ENCODE results near the gene ENTPD1. TPM values are rescaled to one million over a fixed set of nuclear protein-coding genes. Genes with fewer than 3 reads are reported as not detected.

ENTPD1 gene
- total and polyA plus RNA-seq, 10 of the 15 experiments (the other 5 are each of a cell fraction or from before 2014, with no cell fraction given) = 110 to 413 (median 161) TPM

- ChIA-PET POLR2A (interaction anchor here (1.1 to 18.6 kb wide), 9 partner anchors 8 to 89 kb away, joined by 3 to 451 read pairs (median 20); partner anchors contain the start of genes ENTPD1 and TCTN3), SMC1A (ENCODE audit: uncharacterized antibody, unreplicated experiment) (interaction anchor here (0.8 to 27.8 kb wide), 13 partner anchors 9 to 489 kb away, joined by 3 to 795 read pairs (median 16); partner anchors contain the start of genes ENTPD1 and TCTN3), RAD21 (ENCODE audit: unreplicated experiment) (interaction anchor here (1.1 to 11.6 kb wide), 10 partner anchors 10 to 89 kb away, joined by 3 to 270 read pairs (median 24); partner anchors contain the start of genes ENTPD1 and TCTN3), CTCF (interaction anchor here (0.6 to 7.5 kb wide), 8 partner anchors 11 to 125 kb away, joined by 3 to 112 read pairs (median 27); partner anchors contain the start of genes ENTPD1 and TCTN3)
- intact Hi-C loops (cut with micrococcal nuclease; ENCODE audit: unreplicated experiment) (loop anchor here (1.0 to 10.0 kb wide), 5 partner anchors 10 to 491 kb away; partner anchors contain the start of gene BLNK), in situ Hi-C loops (cut with MboI) (no loop called here)
- H3K4me1 ChIP-seq (ENCODE audit: control insufficient read depth, insufficient read depth, low read length) = peaks cover 79% of the 10 kb centered on the region
- H2AFZ ChIP-seq (ENCODE audit: control insufficient read depth, low read depth, low read length) = no peak overlapping the region
- peaks cover 9 to 22% of the 10 kb centered on the region in 2 experiments for H3K36me3 ChIP-seq (ENCODE audit: control insufficient read depth in 2 of 2, insufficient read depth in 2 of 2, low read length in 1 of 2)
- H3K4me3 ChIP-seq = no peak overlapping the region
- H3K79me2 ChIP-seq (ENCODE audit: control insufficient read depth, insufficient read depth, low read length) = peaks cover 98% of the 10 kb centered on the region
- no peaks in the 10 kb centered on the region for H4K20me1 ChIP-seq (ENCODE audit: control insufficient read depth, insufficient read depth)
- peak overlapping the region; percentile 73; the same call in 1 of the 2 replicates for H3K9ac ChIP-seq (ENCODE audit: control insufficient read depth, insufficient read depth, low read length)
- H3K27ac ChIP-seq (ENCODE audit: control insufficient read depth, insufficient read depth) = peak overlapping the region; percentile 99
- no peaks in the 10 kb centered on the region for H3K27me3 ChIP-seq (replicated peaks in 1 of 2; ENCODE audit: control insufficient read depth in 2 of 2, insufficient read depth in 2 of 2, low read length in 1 of 2)
- FAIRE-seq = no peak
- no peaks in the 10 kb centered on the region; the same call in 2 of the 3 replicates for H3K9me3 ChIP-seq (replicated peaks; ENCODE audit: control insufficient read depth, insufficient read depth, low read length)
- DNase-seq (ENCODE audit: low read depth, low spot score) = peak; percentile 94
- no TSS peak for BruUV-seq (replicated peaks)
- ATAC-seq = peak; percentile 50
- WGBS (ENCODE audit: insufficient coverage, insufficient replicate concordance, low lambda C conversion rate, missing lambda C conversion rate) = 1% methylated on average over 3 of the region's 3 CpGs
- H3K4me2 ChIP-seq (ENCODE audit: control insufficient read depth, insufficient read depth) = peak overlapping the region; percentile 79
- TF ChIP-seq ZNF687 (IDR thresholded peaks at IDR 0.05) = peak; percentile 45
- peak; percentile 84 for TF ChIP-seq BCL11A (IDR thresholded peaks at IDR 0.05; ENCODE audit: low read depth, low read length)
- TF ChIP-seq POLR2AphosphoS5 (IDR thresholded peaks at IDR 0.05; ENCODE audit: low read length) = no peak
- TF ChIP-seq ZSCAN29 (IDR thresholded peaks at IDR 0.05) = no peak
- no peak for TF ChIP-seq USF1 (IDR thresholded peaks at IDR 0.05; ENCODE audit: borderline replicate concordance, extremely low read length, insufficient read depth, low read depth, low read length)
- peak; percentile 92 for TF ChIP-seq IKZF1 (conservative IDR thresholded peaks at IDR 0.05)
- no peak for TF ChIP-seq ZNF24 (IDR thresholded peaks at IDR 0.05)
- TF ChIP-seq TCF7 (IDR thresholded peaks at IDR 0.05; ENCODE audit: borderline replicate concordance) = no peak
- TF ChIP-seq POU2F2 (IDR thresholded peaks at IDR 0.05; ENCODE audit: borderline replicate concordance, low read depth, low read length) = peak; percentile 94
- TF ChIP-seq HDAC6 (IDR thresholded peaks at IDR 0.05; ENCODE audit: unreplicated experiment) = no peak
- no peak for TF ChIP-seq CEBPB (IDR thresholded peaks at IDR 0.05; ENCODE audit: borderline replicate concordance in 1 of 2, low read depth in 2 of 2, low read length in 2 of 2)
- TF ChIP-seq NR2C2 (IDR thresholded peaks at IDR 0.05; ENCODE audit: borderline replicate concordance, control insufficient read depth, insufficient read length, low read depth) = no peak
- no peak for TF ChIP-seq POLR2A (IDR thresholded peaks at IDR 0.05; ENCODE audit: low read depth, low read length)
- TF ChIP-seq KLF5 (IDR thresholded peaks at IDR 0.05; ENCODE audit: partially characterized antibody) = peak; percentile 17
- TF ChIP-seq NBN (IDR thresholded peaks at IDR 0.05) = peak; percentile 53; the same call in 1 of the 2 replicates
- TF ChIP-seq IRF5 (IDR thresholded peaks at IDR 0.05; ENCODE audit: borderline replicate concordance) = no peak
- peak; percentile 51; the same call in 1 of the 2 replicates for TF ChIP-seq ATF3 (IDR thresholded peaks at IDR 0.05; ENCODE audit: borderline replicate concordance, extremely low read depth, low read depth, low read length)
Measured at GRCh38 chr10:95783741-95784140, 27.8 kb downstream of the ENTPD1 start.
